Neural progenitor cell (in vitro differentiated cells): ENCODE data around the gene RRBP1. TPM values are rescaled to one million over a fixed set of nuclear protein-coding genes. Genes with fewer than 3 reads are reported as not detected.

Experiments
- DNase-seq: peaks from one replicate; pipeline ENCODE4 v3.0.0-alpha.2; 2016; ENCODE audit warnings: low spot score
- H2AFZ ChIP-seq: fragments of 200-600 bp; sonication (generic); replicated peaks from 2 replicates; pipeline ENCODE4 v1.6.1; 2016; ENCODE audit warnings: antibody characterized with exemption
- H3F3A ChIP-seq: fragments of 200-600 bp; sonication (generic); 2 replicates; pipeline ENCODE4 v1.6.1; 2016; ENCODE audit warnings: antibody characterized with exemption, low read depth
- H3K27ac ChIP-seq: fragments of 200-600 bp; sonication (generic); 2 replicates; pipeline ENCODE4 v1.5.1; 2016; ENCODE audit warnings: mild to moderate bottlenecking
- H3K27me3 ChIP-seq: fragments of 200-600 bp; sonication (generic); 2 replicates; pipeline ENCODE4 v1.6.1; 2016; ENCODE audit warnings: mild to moderate bottlenecking, moderate library complexity
- H3K36me3 ChIP-seq: fragments of 200-600 bp; sonication (generic); 2 replicates; pipeline ENCODE4 v1.5.1; 2016
- H3K4me1 ChIP-seq: fragments of 200-600 bp; sonication (generic); 2 replicates; pipeline ENCODE4 v1.6.1; 2016; ENCODE audit warnings: mixed run types
- H3K4me2 ChIP-seq: fragments of 200-600 bp; sonication (generic); 2 replicates; pipeline ENCODE4 v1.6.1; 2016
- H3K4me3 ChIP-seq: fragments of 200-600 bp; sonication (generic); 2 replicates; pipeline ENCODE4 v1.5.1; 2016
- H3K79me2 ChIP-seq: fragments of 200-600 bp; sonication (generic); 2 replicates; pipeline ENCODE4 v1.6.1; 2016; ENCODE audit warnings: low read depth
- H3K9ac ChIP-seq: fragments of 200-600 bp; sonication (generic); 2 replicates; pipeline ENCODE4 v1.6.1; 2016
- H3K9me3 ChIP-seq: fragments of 200-600 bp; sonication (generic); 2 replicates; pipeline ENCODE4 v1.5.1; 2016; ENCODE audit warnings: low read depth
- H4K20me1 ChIP-seq: fragments of 200-600 bp; sonication (generic); 2 replicates; pipeline ENCODE4 v1.6.1; 2016; ENCODE audit warnings: low read depth
- H3K27ac Mint-ChIP-seq: 3 replicates; pipeline ENCODE4 v1.8.0; 2021; ENCODE audit warnings: mixed read lengths
- H3K27me3 Mint-ChIP-seq: 2 replicates; pipeline ENCODE4 v1.8.0; 2022; ENCODE audit warnings: low read depth, mild to moderate bottlenecking, inconsistent platforms, moderate library complexity, mixed read lengths; ENCODE audit not compliant: insufficient read depth
- H3K36me3 Mint-ChIP-seq: 3 replicates; pipeline ENCODE4 v1.8.0; 2021; ENCODE audit warnings: mixed read lengths
- H3K4me1 Mint-ChIP-seq: 3 replicates; pipeline ENCODE4 v1.8.0; 2021; ENCODE audit warnings: mixed read lengths
- H3K4me3 Mint-ChIP-seq: 3 replicates; pipeline ENCODE4 v1.8.0; 2021; ENCODE audit warnings: mild to moderate bottlenecking, moderate library complexity, mixed read lengths
- H3K9me3 Mint-ChIP-seq: 3 replicates; pipeline ENCODE4 v1.8.0; 2020; ENCODE audit warnings: mixed read lengths
- CTCF ChIP-seq: fragments of 200-600 bp; sonication (generic); IDR thresholded peaks from 2 replicates; pipeline ENCODE4 v1.5.1; 2017; ENCODE audit warnings: antibody characterized with exemption, mild to moderate bottlenecking
- EZH2 ChIP-seq: fragments of 200-600 bp; sonication (generic); IDR thresholded peaks from 2 replicates; pipeline ENCODE4 v1.6.1; 2017; ENCODE audit warnings: antibody characterized with exemption, mild to moderate bottlenecking, moderate library complexity
- EZH2phosphoT487 ChIP-seq: fragments of 200-600 bp; sonication (generic); IDR thresholded peaks from 2 replicates; pipeline ENCODE4 v1.6.1; 2017; ENCODE audit warnings: antibody characterized with exemption
- total RNA-seq: library from RNA; depleted of rRNA; stranded (reverse); fragments of >200 nt; gene quantifications from 2 replicates; pipeline ENCODE4 v1.2.3, GENCODE V29; 2015; ENCODE audit warnings: low replicate concordance

RRBP1 gene
- total RNA-seq, 1 donor from 2014 or later, result 18.2 TPM

- no peak overlapping the region for H3K27ac ChIP-seq
- no peaks in the 10 kb centered on the region for H3K9me3 Mint-ChIP-seq
- H2AFZ ChIP-seq, result no peak overlapping the region
- DNase-seq, result no peak
- H4K20me1 ChIP-seq, result peaks cover 19% of the 10 kb centered on the region
- H3K4me2 ChIP-seq, result no peak overlapping the region
- H3K9me3 ChIP-seq, result no peaks in the 10 kb centered on the region
- H3K27me3 Mint-ChIP-seq, result peaks cover 3% of the 10 kb centered on the region
- H3K4me3 Mint-ChIP-seq, result no peak overlapping the region
- no peak overlapping the region for H3K9ac ChIP-seq
- H3K36me3 Mint-ChIP-seq, result peaks cover 3% of the 10 kb centered on the region
- H3K79me2 ChIP-seq, result no peaks in the 10 kb centered on the region
- H3K4me3 ChIP-seq, result no peak overlapping the region
- H3K36me3 ChIP-seq, result no peaks in the 10 kb centered on the region
- H3K4me1 ChIP-seq, result no peaks in the 10 kb centered on the region
- TF ChIP-seq CTCF (no peak), EZH2 (no peak), EZH2phosphoT487 (no peak)
- H3K4me1 Mint-ChIP-seq, result no peaks in the 10 kb centered on the region
- H3K27me3 ChIP-seq, result no peaks in the 10 kb centered on the region
- H3K27ac Mint-ChIP-seq, result no peak overlapping the region
- H3F3A ChIP-seq, result no peaks in the 10 kb centered on the region
These were observed 61.4 kb downstream of the RRBP1 start for GRCh38 chr20:17620371-17621228.

GRCh38 chr20:17619351-17620093, 62.5 kb downstream of the RRBP1 start:
- TF ChIP-seq CTCF (no peak), EZH2 (no peak), EZH2phosphoT487 (no peak)
- peaks cover 3% of the 10 kb centered on the region for H3K36me3 Mint-ChIP-seq
- H2AFZ ChIP-seq, result no peak overlapping the region
- no peaks in the 10 kb centered on the region for H3K27me3 ChIP-seq
- H3K4me1 Mint-ChIP-seq, result no peaks in the 10 kb centered on the region
- DNase-seq, result no peak
- H3K4me3 Mint-ChIP-seq, result no peak overlapping the region
- no peaks in the 10 kb centered on the region for H3K9me3 Mint-ChIP-seq
- no peaks in the 10 kb centered on the region for H3K9me3 ChIP-seq
- H3F3A ChIP-seq, result no peaks in the 10 kb centered on the region
- no peaks in the 10 kb centered on the region for H3K79me2 ChIP-seq
- H3K27ac ChIP-seq, result no peak overlapping the region
- H3K4me3 ChIP-seq, result no peak overlapping the region
- no peak overlapping the region for H3K27ac Mint-ChIP-seq
- H3K27me3 Mint-ChIP-seq, result peaks cover 3% of the 10 kb centered on the region
- H3K4me1 ChIP-seq, result no peaks in the 10 kb centered on the region
- H3K9ac ChIP-seq, result no peak overlapping the region
- peaks cover 19% of the 10 kb centered on the region for H4K20me1 ChIP-seq
- H3K4me2 ChIP-seq, result no peak overlapping the region
- no peaks in the 10 kb centered on the region for H3K36me3 ChIP-seq

GRCh38 chr20:17618673-17619013, 63.4 kb downstream of the RRBP1 start:
- Mint-ChIP-seq H3K36me3 (peaks cover 2% of the 10 kb centered on the region), H3K4me1 (peaks cover 3% of the 10 kb centered on the region), H3K4me3 (no peak overlapping the region), H3K9me3 (no peaks in the 10 kb centered on the region), H3K27me3 (peaks cover 7% of the 10 kb centered on the region), H3K27ac (no peak overlapping the region)
- Histone ChIP-seq H3K4me2 (no peak overlapping the region), H3K36me3 (no peaks in the 10 kb centered on the region), H3K9me3 (no peaks in the 10 kb centered on the region), H3K9ac (no peak overlapping the region), H3F3A (no peaks in the 10 kb centered on the region), H3K79me2 (no peaks in the 10 kb centered on the region), H3K27ac (no peak overlapping the region), H2AFZ (no peak overlapping the region), H3K27me3 (no peaks in the 10 kb centered on the region), H3K4me3 (no peak overlapping the region), H3K4me1 (no peaks in the 10 kb centered on the region), H4K20me1 (peaks cover 23% of the 10 kb centered on the region)
- DNase-seq, result no peak
- TF ChIP-seq EZH2phosphoT487 (no peak), CTCF (no peak), EZH2 (no peak)
